ENCODE data around the gene CHD8. TPM values are rescaled to one million over a fixed set of nuclear protein-coding genes. Genes with fewer than 3 reads are reported as not detected.

The CHD8 gene
- total and polyA plus RNA-seq, 2 of the 13 experiments (the other 11 are each of a cell fraction or from before 2014, with no cell fraction given), result 35.1 to 79.6 TPM

GRCh38 chr14:21476925-21477681 lies 21.2 kb upstream of the CHD8 start, which contains the start of the genes RAB2B and TOX4 (continued):
- TF ChIP-seq TRIM24 (CRISPR knock-in tag; IDR thresholded peaks at IDR 0.05) (no peak), HNF4A (CRISPR knock-in tag; IDR thresholded peaks at IDR 0.05) (peak; percentile 77), ZFP62 (CRISPR knock-in tag; IDR thresholded peaks at IDR 0.05) (no peak), PPARG (CRISPR knock-in tag; conservative IDR thresholded peaks at IDR 0.05) (peak; percentile 68; the same call in 1 of the 2 replicates), DPF2 (CRISPR knock-in tag; IDR thresholded peaks at IDR 0.05; ENCODE audit: borderline replicate concordance, low read depth) (no peak), ZNF33A (CRISPR knock-in tag; IDR thresholded peaks at IDR 0.05; ENCODE audit: borderline replicate concordance) (no peak), ZNF782 (CRISPR knock-in tag; IDR thresholded peaks at IDR 0.05; ENCODE audit: borderline replicate concordance) (peak; percentile 95; the same call in 1 of the 2 replicates), ARID4A (CRISPR knock-in tag; IDR thresholded peaks at IDR 0.05; ENCODE audit: borderline replicate concordance) (peak; percentile 96), ZNF619 (CRISPR knock-in tag; IDR thresholded peaks at IDR 0.05) (peak; percentile 100; the same call in 1 of the 2 replicates), GABPB1 (CRISPR knock-in tag; IDR thresholded peaks at IDR 0.05) (peak; percentile 96), PRPF4 (IDR thresholded peaks at IDR 0.05; ENCODE audit: low read depth, low read length, poor library complexity, severe bottlenecking) (no peak), ZNF563 (CRISPR knock-in tag; IDR thresholded peaks at IDR 0.05) (peak; percentile 94), ZNF878 (CRISPR knock-in tag; IDR thresholded peaks at IDR 0.05) (peak; percentile 72; the same call in 1 of the 2 replicates), TEF (CRISPR knock-in tag; IDR thresholded peaks at IDR 0.05) (no peak; the same call in 1 of the 2 replicates), SMARCC2 (IDR thresholded peaks at IDR 0.05) (no peak), JDP2 (CRISPR knock-in tag; IDR thresholded peaks at IDR 0.05; ENCODE audit: borderline replicate concordance) (peak; percentile 42; the same call in 1 of the 2 replicates), MLLT10 (CRISPR knock-in tag; IDR thresholded peaks at IDR 0.05) (no peak), TARDBP (CRISPR knock-in tag; IDR thresholded peaks at IDR 0.05) (peak; percentile 99), ZNF224 (CRISPR knock-in tag; IDR thresholded peaks at IDR 0.05) (no peak), GATAD2A (CRISPR knock-in tag; IDR thresholded peaks at IDR 0.05) (peak; percentile 79), TOPORS (CRISPR knock-in tag; IDR thresholded peaks at IDR 0.05) (no peak), ZBTB2 (CRISPR knock-in tag; IDR thresholded peaks at IDR 0.05; ENCODE audit: low read depth) (peak; percentile 83)
